IMR-90 (cell line): Measurements from ENCODE around the gene CABP4. TPM values are rescaled to one million over a fixed set of nuclear protein-coding genes. Genes with fewer than 3 reads are reported as not detected.

ENCODE experiments used
- ATAC-seq: fragments of 200-7000 bp; cut with Tn5 transposase; 2 replicates; pipeline ENCODE4 v1.9.1; 2020; ENCODE audit warnings: low read depth, mild to moderate bottlenecking, moderate library complexity
- BruUV-seq: library from RNA; stranded (reverse); fragments of 400-500 nt; replicated peaks from 2 replicates; lab custom pipeline; 2021; lab: Mats Ljungman, UMichigan
- CTCF ChIA-PET: fragments of 300-600 bp; formaldehyde crosslinking; extraction: SDS; loops from one replicate; lab custom pipeline; 2021; ENCODE audit warnings: antibody characterized with exemption; lab: Yijun Ruan, JAX
- POLR2A ChIA-PET: fragments of 300-600 bp; sonication (Branson Sonifier 250); formaldehyde crosslinking; loops from one replicate; lab custom pipeline; 2022; ENCODE audit warnings: antibody characterized with exemption; ENCODE audit not compliant: unreplicated experiment; lab: Charles Lee
- DNase-seq: peaks from one replicate; pipeline ENCODE4 v3.0.0; 2013
- H2AFZ ChIP-seq: replicated peaks from 2 replicates; pipeline ENCODE3; 2013; ENCODE audit warnings: low read length, mild to moderate bottlenecking; ENCODE audit not compliant: poor library complexity
- H2AK5ac ChIP-seq: 2 replicates; pipeline ENCODE4 v1.6.1; 2013; ENCODE audit warnings: low read depth, low read length, inconsistent platforms
- H2AK9ac ChIP-seq: replicated peaks from 2 replicates; pipeline ENCODE3; 2013; ENCODE audit warnings: mild to moderate bottlenecking, low read depth, low read length, moderate library complexity; ENCODE audit not compliant: poor library complexity
- H2BK120ac ChIP-seq: 2 replicates; pipeline ENCODE4 v1.6.1; 2013; ENCODE audit warnings: low read depth, low read length, inconsistent platforms
- H2BK15ac ChIP-seq: 3 replicates; pipeline ENCODE4 v1.6.1; 2013; ENCODE audit warnings: low read depth, low read length, inconsistent platforms
- H2BK20ac ChIP-seq: 2 replicates; pipeline ENCODE4 v1.6.1; 2013; ENCODE audit warnings: low read depth, mild to moderate bottlenecking, inconsistent platforms, low read length, moderate library complexity
- H2BK5ac ChIP-seq: 2 replicates; pipeline ENCODE4 v1.6.1; 2013; ENCODE audit warnings: mild to moderate bottlenecking, low read depth, low read length, inconsistent platforms; ENCODE audit not compliant: poor library complexity, severe bottlenecking
- H3K14ac ChIP-seq: replicated peaks from 2 replicates; pipeline ENCODE4 v1.6.1; 2013; ENCODE audit warnings: low read depth, low read length, inconsistent platforms
- H3K18ac ChIP-seq: 2 replicates; pipeline ENCODE4 v1.6.1; 2013; ENCODE audit warnings: low read depth, low read length, control low read depth
- H3K23ac ChIP-seq: 2 replicates; pipeline ENCODE4 v1.6.1; 2013; ENCODE audit warnings: low read depth, low read length, inconsistent platforms
- H3K27ac ChIP-seq: 2 replicates; pipeline ENCODE4 v1.5.1; 2013; ENCODE audit warnings: mild to moderate bottlenecking, control low read depth, low read length; ENCODE audit not compliant: insufficient read depth
- H3K27me3 ChIP-seq: 2 replicates; pipeline ENCODE4 v1.6.1; 2013; ENCODE audit warnings: low read length; ENCODE audit not compliant: control insufficient read depth, insufficient read depth
- H3K36me3 ChIP-seq: 2 replicates; pipeline ENCODE4 v1.6.1; 2013; ENCODE audit warnings: low read length, mixed read lengths; ENCODE audit not compliant: control insufficient read depth, insufficient read depth
- H3K4ac ChIP-seq: 2 replicates; pipeline ENCODE4 v1.6.1; 2013; ENCODE audit warnings: low read depth, low read length, inconsistent platforms
- H3K4me1 ChIP-seq: 2 replicates; pipeline ENCODE4 v1.6.1; 2013; ENCODE audit warnings: low read length, mixed read lengths; ENCODE audit not compliant: control insufficient read depth, insufficient read depth
- H3K4me2 ChIP-seq: 2 replicates; pipeline ENCODE4 v1.6.1; 2013; ENCODE audit warnings: low read depth, mild to moderate bottlenecking, control low read depth, low read length, moderate library complexity
- H3K4me3 ChIP-seq: 2 replicates; pipeline ENCODE4 v1.5.1; 2013; ENCODE audit warnings: low read depth, mild to moderate bottlenecking, control low read depth, low read length, moderate library complexity; ENCODE audit not compliant: insufficient read depth
- H3K56ac ChIP-seq: 2 replicates; pipeline ENCODE4 v1.6.1; 2013; ENCODE audit warnings: low read length, inconsistent platforms; ENCODE audit not compliant: insufficient read depth; ENCODE audit errors: extremely low read depth
- H3K79me1 ChIP-seq, 2 experiments: 2 replicates each; pipeline ENCODE4 v1.6.1; 2013; ENCODE audit warnings: low read length in 2 of 2, inconsistent platforms in 1 of 2, low read depth in 1 of 2
- H3K9ac ChIP-seq: 2 replicates; pipeline ENCODE4 v1.6.1; 2013; ENCODE audit warnings: low read depth, low read length, control low read depth
- H3K9me1 ChIP-seq: 2 replicates; pipeline ENCODE4 v1.6.1; 2013; ENCODE audit warnings: low read length, inconsistent platforms; ENCODE audit not compliant: insufficient read depth
- H3K9me3 ChIP-seq: 2 replicates; pipeline ENCODE4 v1.6.1; 2013; ENCODE audit warnings: low read length; ENCODE audit not compliant: control insufficient read depth, insufficient read depth
- H4K20me1 ChIP-seq: 2 replicates; pipeline ENCODE4 v1.6.1; 2013; ENCODE audit warnings: low read length, inconsistent platforms; ENCODE audit not compliant: insufficient read depth
- H4K5ac ChIP-seq: 2 replicates; pipeline ENCODE4 v1.6.1; 2013; ENCODE audit warnings: mild to moderate bottlenecking, low read depth, low read length, control low read depth
- H4K8ac ChIP-seq, 2 experiments: 2 replicates each; pipeline ENCODE4 v1.6.1; 2013; ENCODE audit warnings: low read depth in 2 of 2, low read length in 2 of 2, control low read depth in 1 of 2, inconsistent platforms in 1 of 2
- H4K91ac ChIP-seq: 2 replicates; pipeline ENCODE4 v1.6.1; 2013; ENCODE audit warnings: low read depth, low read length, inconsistent platforms; ENCODE audit not compliant: insufficient read depth
- CEBPB ChIP-seq: IDR thresholded peaks from 2 replicates; pipeline ENCODE4 v1.6.1; 2012; ENCODE audit warnings: low read depth, low read length, improper control_type of control experiment
- CHD1 ChIP-seq: IDR thresholded peaks from 2 replicates; pipeline ENCODE4 v1.6.1; 2012; ENCODE audit warnings: low read depth, low read length, improper control_type of control experiment
- CTCF ChIP-seq: conservative IDR thresholded peaks from 2 replicates; pipeline ENCODE4 v1.5.1; 2012; ENCODE audit warnings: mild to moderate bottlenecking, low read depth, low read length, improper control_type of control experiment
- ELK1 ChIP-seq: fragments of 150-350 bp; IDR thresholded peaks from 2 replicates; pipeline ENCODE4 v1.6.1; 2016; ENCODE audit warnings: low read depth, mild to moderate bottlenecking, low read length, moderate library complexity, borderline replicate concordance
- MAFK ChIP-seq: IDR thresholded peaks from 2 replicates; pipeline ENCODE4 v1.6.1; 2012; ENCODE audit warnings: low read depth, low read length, improper control_type of control experiment
- MAZ ChIP-seq: IDR thresholded peaks from 2 replicates; pipeline ENCODE4 v1.6.1; 2012; ENCODE audit warnings: low read depth, mild to moderate bottlenecking, low read length, improper control_type of control experiment, moderate library complexity, borderline replicate concordance
- POLR2A ChIP-seq: IDR thresholded peaks from 2 replicates; pipeline ENCODE4 v1.6.1; 2012; ENCODE audit warnings: mild to moderate bottlenecking, low read depth, low read length
- RCOR1 ChIP-seq: IDR thresholded peaks from 2 replicates; pipeline ENCODE4 v1.6.1; 2012; ENCODE audit warnings: mild to moderate bottlenecking, low read length, improper control_type of control experiment; ENCODE audit not compliant: insufficient replicate concordance
- RFX5 ChIP-seq: IDR thresholded peaks from 2 replicates; pipeline ENCODE4 v1.8.0; 2012; ENCODE audit warnings: low read depth, mild to moderate bottlenecking, low read length, moderate library complexity
- SMC3 ChIP-seq: fragments of 150-350 bp; IDR thresholded peaks from 2 replicates; pipeline ENCODE4 v1.6.1; 2016; ENCODE audit warnings: low read depth, mild to moderate bottlenecking, antibody characterized with exemption, low read length, moderate library complexity
- WGBS, 2 experiments: methylation state at CpG; one replicate each; pipeline versions ENCODE4 v1.1.5 to v1.1.7; 2013; ENCODE audit warnings: missing lambda C conversion rate in 2 of 2; ENCODE audit not compliant: insufficient read length in 1 of 2; ENCODE audit errors: extremely low coverage in 2 of 2; 5-methylcytosine and 5-hydroxymethylcytosine counted together
- dilution Hi-C: fragments of 300-500 bp; cut with HindIII; formaldehyde crosslinking; loops from one replicate; pipeline ENCODE4 v1.14.3; 2018; ENCODE audit warnings: low sequenced_read_pairs; ENCODE audit not compliant: unreplicated experiment
- in situ Hi-C: fragments of 300-500 bp; cut with MboI; formaldehyde crosslinking; loops from 3 replicates; pipeline ENCODE4 v1.14.3; 2019; ENCODE audit warnings: low sequenced_read_pairs, inconsistent platforms, mixed read lengths
- intact Hi-C: fragments of 100-400 bp; cut with micrococcal nuclease; formaldehyde crosslinking; loops from 2 replicates; pipeline ENCODE4 v1.10.0; 2022
- polyA plus RNA-seq, 3 experiments: library from polyadenylated mRNA; depleted of rRNA; stranded (reverse); fragments of >200 nt; gene quantifications; 2 replicates each; pipeline ENCODE4 v1.2.3, GENCODE V29; 2012; ENCODE audit warnings: low replicate concordance in 1 of 3
- total RNA-seq: library from RNA; depleted of rRNA; stranded (reverse); fragments of >200 nt; gene quantifications from 2 replicates; pipeline ENCODE4 v1.2.3, GENCODE V29; 2012

CABP4 gene
- total and polyA plus RNA-seq, 2 of the 4 experiments (the other 2 are of a cell fraction), result not detected

DNA sequence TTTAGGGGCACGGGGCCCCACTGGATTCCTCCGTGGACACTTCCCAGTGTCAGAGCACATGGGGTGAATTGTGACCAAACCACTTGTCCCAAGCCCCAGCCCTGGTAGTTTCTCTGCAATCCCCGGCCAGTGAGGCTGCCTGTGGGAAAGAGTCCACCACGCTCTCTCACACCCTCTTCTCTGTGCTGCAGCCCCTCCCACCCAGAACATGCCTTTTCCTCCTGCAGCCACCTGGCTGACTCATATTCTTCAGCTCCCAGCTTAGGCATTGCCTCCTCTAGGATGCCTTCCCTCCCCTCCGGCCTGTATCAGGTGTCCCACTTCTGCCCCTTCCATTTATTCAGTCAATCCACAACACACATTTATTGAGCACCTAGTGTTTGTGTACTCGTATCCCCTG, 32.3 kb upstream of the CABP4 start:
- Histone ChIP-seq H2BK15ac (no peak overlapping the region), H4K5ac (no peak overlapping the region), H3K4me3 (no peak overlapping the region), H2BK120ac (no peak overlapping the region), H2AK9ac (no peak overlapping the region), H4K8ac (no peak overlapping the region), H3K4me1 (peaks cover 6% of the 10 kb centered on the region), H3K18ac (no peak overlapping the region), H3K56ac (no peak overlapping the region), H2BK5ac (no peak overlapping the region), H2AK5ac (no peak overlapping the region), H3K14ac (no peak overlapping the region), H3K23ac (no peak overlapping the region), H3K79me1 (peaks cover 0 to 4% of the 10 kb centered on the region in 2 experiments; a peak in 1 of 4 replicates), H3K36me3 (no peaks in the 10 kb centered on the region), H3K27me3 (no peaks in the 10 kb centered on the region), H3K9ac (no peak overlapping the region), H2BK20ac (no peak overlapping the region), H4K91ac (no peak overlapping the region), H3K4ac (no peak overlapping the region), H3K9me3 (no peaks in the 10 kb centered on the region), H3K9me1 (peaks cover 5% of the 10 kb centered on the region), H3K4me2 (no peak overlapping the region), H4K20me1 (no peaks in the 10 kb centered on the region), H2AFZ (no peak overlapping the region), H3K27ac (no peak overlapping the region)
- CTCF ChIA-PET, result no interaction called here
- no peak for TF ChIP-seq ELK1
- no peak for TF ChIP-seq CHD1
- no peak for TF ChIP-seq RFX5
- TF ChIP-seq CEBPB, result no peak
- no peak for TF ChIP-seq MAFK
- no peak for TF ChIP-seq MAZ
- TF ChIP-seq SMC3, result no peak
- no peak for TF ChIP-seq RCOR1
- no peak for TF ChIP-seq CTCF
- TF ChIP-seq POLR2A, result no peak
- BruUV-seq, result no TSS peak
- dilution Hi-C loops, result no loop called here
- in situ Hi-C loops, result no loop called here
- POLR2A ChIA-PET, result no interaction called here
- WGBS, 2 experiments, result 64% methylated on average over 4 of the region's 6 CpGs; no CpG with 5 or more reads in 1 of the 2 experiments
- intact Hi-C loops, result loop anchor here (5.0 kb wide), 1 partner anchor 59 kb away; the partner anchor contains the start of gene AIP
- ATAC-seq (no peak), DNase-seq (no peak)
